ENCODE data around the gene FGD5.

FGD5 gene

GRCh38 chr3:14829811-14830210 is 11.0 kb downstream of the FGD5 start:
- DNase-seq, result no peak

GRCh38 chr3:14831916-14832450 is 13.2 kb downstream of the FGD5 start:
- DNase-seq, result no peak

GRCh38 chr3:14832975-14833722 is 14.4 kb downstream of the FGD5 start:
- no peak for DNase-seq

- no peak for DNase-seq
Measured at GRCh38 chr3:14834121-14834520, 15.4 kb downstream of the FGD5 start.

- no peak for DNase-seq
Measured at GRCh38 chr3:14834807-14835466, 16.2 kb downstream of the FGD5 start.

GRCh38 chr3:14836049-14836468 is 17.3 kb downstream of the FGD5 start:
- DNase-seq, result no peak

- DNase-seq, result no peak
Measured at GRCh38 chr3:14837186-14837877, 18.6 kb downstream of the FGD5 start.

- no peak for DNase-seq
Measured at GRCh38 chr3:14837878-14838258, 19.1 kb downstream of the FGD5 start.

GRCh38 chr3:14839236-14839635 is 20.5 kb downstream of the FGD5 start:
- DNase-seq, result no peak

GRCh38 chr3:14841836-14842235 is 23.1 kb downstream of the FGD5 start:
- no peak for DNase-seq

- DNase-seq, result no peak
Measured at GRCh38 chr3:14842277-14842676, 23.5 kb downstream of the FGD5 start.

GRCh38 chr3:14843321-14843720 is 24.6 kb downstream of the FGD5 start:
- DNase-seq, result no peak

GRCh38 chr3:14844386-14845170 is 25.8 kb downstream of the FGD5 start:
- no peak for DNase-seq

- no peak for DNase-seq
Measured at GRCh38 chr3:14845180-14845579, 26.4 kb downstream of the FGD5 start.

GRCh38 chr3:14845826-14846225 is 27.1 kb downstream of the FGD5 start:
- DNase-seq, result no peak

GRCh38 chr3:14846226-14846880 is 27.6 kb downstream of the FGD5 start:
- DNase-seq, result no peak

GRCh38 chr3:14847613-14848541 is 29.1 kb downstream of the FGD5 start:
- DNase-seq, result peak in 1 of 6 experiments; percentile 1

GRCh38 chr3:14848906-14849305 is 30.1 kb downstream of the FGD5 start:
- no peak for DNase-seq

GRCh38 chr3:14849638-14850230 is 31.0 kb downstream of the FGD5 start:
- DNase-seq, result no peak

GRCh38 chr3:14852058-14852594 is 33.4 kb downstream of the FGD5 start:
- DNase-seq, result no peak

Data from stimulated activated naive CD4-positive, alpha-beta T cell (primary cell).